ACC112 (cell line): Measurements from ENCODE around the gene TMEM117.

Experiments used
- H2AFZ ChIP-seq: fragments of 200-600 bp; sonication (generic); one replicate; pipeline ENCODE4 v1.6.0; 2017; ENCODE audit warnings: antibody characterized with exemption, low read length; ENCODE audit not compliant: unreplicated experiment
- H3K27ac ChIP-seq: fragments of 200-600 bp; sonication (generic); 2 replicates; pipeline ENCODE4 v1.5.1; 2014; ENCODE audit warnings: low read depth, mild to moderate bottlenecking, antibody characterized with exemption, low read length, moderate library complexity
- H3K27me3 ChIP-seq: fragments of 200-600 bp; sonication (generic); 2 replicates; pipeline ENCODE4 v1.6.1; 2014; ENCODE audit warnings: mild to moderate bottlenecking, antibody characterized with exemption, low read length, moderate library complexity, mixed read lengths; ENCODE audit not compliant: insufficient read depth
- H3K36me3 ChIP-seq: fragments of 200-600 bp; sonication (generic); 2 replicates; pipeline ENCODE4 v1.6.1; 2016; ENCODE audit warnings: mild to moderate bottlenecking, antibody characterized with exemption, low read length, moderate library complexity, mixed read lengths; ENCODE audit not compliant: insufficient read depth
- H3K4me1 ChIP-seq: fragments of 200-600 bp; sonication (generic); one replicate; pipeline ENCODE4 v1.6.1; 2016; ENCODE audit warnings: low read length, mixed read lengths; ENCODE audit not compliant: insufficient read depth, unreplicated experiment, control insufficient read depth
- H3K4me3 ChIP-seq: fragments of 200-600 bp; sonication (generic); 2 replicates; pipeline ENCODE4 v1.5.1; 2014; ENCODE audit warnings: mild to moderate bottlenecking, low read depth, low read length
- H3K79me2 ChIP-seq: fragments of 200-600 bp; sonication (generic); one replicate; pipeline ENCODE4 v1.6.0; 2016; ENCODE audit warnings: low read length; ENCODE audit not compliant: control insufficient read depth, unreplicated experiment, insufficient read depth

Gene TMEM117

DNA sequence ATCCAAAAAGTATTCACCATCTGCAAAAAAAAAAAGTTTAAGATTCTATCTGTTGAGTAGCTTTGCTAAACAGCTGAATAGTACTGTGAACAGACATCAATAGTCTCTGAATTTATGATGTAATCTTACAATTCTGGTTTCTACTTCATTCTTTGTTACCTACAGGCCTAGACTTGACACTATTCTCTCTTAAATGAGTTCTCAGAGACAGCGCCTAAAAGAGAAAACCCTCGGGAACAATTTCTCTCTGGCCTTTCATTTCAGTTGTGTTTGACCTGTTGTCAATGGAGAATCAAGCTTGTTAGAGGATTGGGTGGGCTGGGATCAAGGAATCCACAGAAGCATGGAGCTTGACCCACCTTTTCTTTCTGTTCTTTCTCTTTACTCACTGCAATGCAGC is 23.8 kb upstream of the TMEM117 start:
- H3K27me3 ChIP-seq: no peaks in the 10 kb centered on the region
- no peaks in the 10 kb centered on the region for H3K4me1 ChIP-seq
- no peaks in the 10 kb centered on the region for H3K36me3 ChIP-seq
- H3K27ac ChIP-seq: no peak overlapping the region
- no peak overlapping the region for H2AFZ ChIP-seq
- H3K4me3 ChIP-seq: no peak overlapping the region
- no peaks in the 10 kb centered on the region for H3K79me2 ChIP-seq

GRCh38 chr12:43812926-43813325 is 23.0 kb upstream of the TMEM117 start:
- Histone ChIP-seq H3K36me3 (no peaks in the 10 kb centered on the region), H3K79me2 (no peaks in the 10 kb centered on the region), H2AFZ (no peak overlapping the region), H3K27me3 (no peaks in the 10 kb centered on the region), H3K4me1 (no peaks in the 10 kb centered on the region), H3K4me3 (no peak overlapping the region), H3K27ac (no peak overlapping the region)

DNA sequence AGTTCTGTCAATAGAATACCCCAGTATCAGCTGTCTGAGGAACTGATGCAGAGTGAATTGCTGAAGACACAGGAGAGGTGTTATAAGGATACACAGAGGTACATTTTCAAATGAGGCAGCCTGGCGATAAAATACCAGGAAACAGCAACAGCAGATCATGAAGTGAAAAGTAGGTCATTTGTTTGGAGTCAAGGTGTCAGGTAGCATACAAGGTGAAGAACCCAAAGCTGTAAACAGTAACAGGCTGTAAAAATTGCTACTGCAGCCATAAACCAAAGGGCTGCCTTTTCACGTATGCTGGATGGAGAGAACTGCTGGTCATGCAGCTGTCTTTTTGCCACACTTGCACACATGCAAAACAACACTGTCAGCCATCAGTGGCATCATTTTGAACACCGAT is 20.5 kb upstream of the TMEM117 start:
- Histone ChIP-seq H3K27ac (no peak overlapping the region), H2AFZ (no peak overlapping the region), H3K4me3 (no peak overlapping the region)

DNA sequence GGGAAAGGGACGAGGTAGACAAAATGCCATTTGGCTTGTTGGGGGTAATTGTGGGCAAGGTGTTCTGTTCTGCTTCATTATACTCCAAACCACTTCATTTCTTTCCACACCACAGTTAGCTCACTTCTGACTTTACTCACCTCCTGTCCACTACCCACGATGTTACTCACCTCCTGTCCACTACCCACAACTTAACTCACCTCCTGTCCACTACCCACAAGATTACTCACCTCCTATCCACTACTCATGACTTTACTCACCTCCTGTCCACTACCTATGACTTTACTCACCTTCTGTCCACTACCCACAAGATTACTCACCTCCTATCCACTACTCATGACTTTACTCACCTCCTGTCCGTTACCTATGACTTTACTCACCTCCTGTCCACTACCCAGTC is 19.7 kb upstream of the TMEM117 start:
- Histone ChIP-seq H3K4me1 (no peaks in the 10 kb centered on the region), H3K79me2 (no peaks in the 10 kb centered on the region), H3K36me3 (no peaks in the 10 kb centered on the region), H3K27me3 (no peaks in the 10 kb centered on the region), H3K27ac (no peak overlapping the region), H2AFZ (no peak overlapping the region), H3K4me3 (no peak overlapping the region)

More for the DNA sequence above, 20.5 kb upstream of the TMEM117 start:
- Histone ChIP-seq H3K4me1 (no peaks in the 10 kb centered on the region), H3K79me2 (no peaks in the 10 kb centered on the region), H3K36me3 (no peaks in the 10 kb centered on the region), H3K27me3 (no peaks in the 10 kb centered on the region)

GRCh38 chr12:43824207-43824775 is 11.6 kb upstream of the TMEM117 start:
- Histone ChIP-seq H3K36me3 (no peaks in the 10 kb centered on the region), H3K4me3 (no peak overlapping the region), H3K79me2 (no peaks in the 10 kb centered on the region), H2AFZ (no peak overlapping the region), H3K27ac (no peak overlapping the region), H3K4me1 (no peaks in the 10 kb centered on the region), H3K27me3 (no peaks in the 10 kb centered on the region)

GRCh38 chr12:43826681-43827080 is 9.2 kb upstream of the TMEM117 start:
- Histone ChIP-seq H3K27me3 (no peaks in the 10 kb centered on the region), H3K79me2 (no peaks in the 10 kb centered on the region), H3K27ac (no peak overlapping the region), H3K4me3 (no peak overlapping the region), H3K4me1 (no peaks in the 10 kb centered on the region), H3K36me3 (no peaks in the 10 kb centered on the region), H2AFZ (no peak overlapping the region)

- no peaks in the 10 kb centered on the region for H3K79me2 ChIP-seq
- no peaks in the 10 kb centered on the region for H3K36me3 ChIP-seq
- no peaks in the 10 kb centered on the region for H3K4me1 ChIP-seq
- H3K4me3 ChIP-seq: no peak overlapping the region
- no peaks in the 10 kb centered on the region for H3K27me3 ChIP-seq
- no peak overlapping the region for H3K27ac ChIP-seq
- H2AFZ ChIP-seq: no peak overlapping the region
These were observed 8.8 kb upstream of the TMEM117 start for GRCh38 chr12:43827093-43827492.

- Histone ChIP-seq H3K36me3 (no peaks in the 10 kb centered on the region), H3K4me1 (peaks cover 5% of the 10 kb centered on the region), H3K27me3 (no peaks in the 10 kb centered on the region), H3K4me3 (no peak overlapping the region), H3K27ac (no peak overlapping the region), H2AFZ (no peak overlapping the region), H3K79me2 (no peaks in the 10 kb centered on the region)
These were observed 3.3 kb upstream of the TMEM117 start for GRCh38 chr12:43832463-43833168.

DNA sequence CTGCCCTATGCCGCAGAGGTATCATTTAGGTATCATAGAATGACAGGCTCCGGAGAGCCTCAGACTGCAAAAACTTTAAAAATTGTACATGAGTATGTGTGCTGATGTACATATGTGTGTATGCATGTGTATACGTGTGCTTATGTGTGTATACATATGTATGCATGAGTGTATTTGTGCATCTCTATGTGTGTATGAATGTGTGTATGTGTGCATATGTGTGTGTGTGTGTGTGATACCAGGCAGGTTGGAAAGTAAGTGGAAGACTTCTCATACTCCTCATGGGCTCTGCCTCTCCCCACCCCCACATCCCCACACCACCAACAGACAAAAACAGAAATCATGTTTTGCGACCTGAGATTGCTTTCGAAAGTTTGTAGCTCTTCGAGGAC is 621 bp upstream of the TMEM117 start:
- Histone ChIP-seq H3K27ac (no peak overlapping the region), H3K79me2 (no peaks in the 10 kb centered on the region), H2AFZ (peak overlapping the region; percentile 94)

GRCh38 chr12:43836475-43836989 is 651 bp downstream of the TMEM117 start:
- H3K27ac ChIP-seq: peak overlapping the region; percentile 52; the same call in 1 of the 2 replicates
- peak overlapping the region; percentile 94 for H2AFZ ChIP-seq
- H3K79me2 ChIP-seq: no peaks in the 10 kb centered on the region
- H3K36me3 ChIP-seq: no peaks in the 10 kb centered on the region
- peak overlapping the region; percentile 93 for H3K4me3 ChIP-seq
- H3K27me3 ChIP-seq: no peaks in the 10 kb centered on the region
- H3K4me1 ChIP-seq: peaks cover 5% of the 10 kb centered on the region

More for the DNA sequence above, 621 bp upstream of the TMEM117 start:
- no peaks in the 10 kb centered on the region for H3K36me3 ChIP-seq
- H3K4me3 ChIP-seq: peak overlapping the region; percentile 93
- no peaks in the 10 kb centered on the region for H3K27me3 ChIP-seq
- peaks cover 5% of the 10 kb centered on the region for H3K4me1 ChIP-seq

GRCh38 chr12:43840338-43840737 is 4.5 kb downstream of the TMEM117 start:
- H3K4me1 ChIP-seq: no peaks in the 10 kb centered on the region
- no peak overlapping the region for H3K27ac ChIP-seq
- no peaks in the 10 kb centered on the region for H3K27me3 ChIP-seq
- no peaks in the 10 kb centered on the region for H3K36me3 ChIP-seq
- H3K4me3 ChIP-seq: no peak overlapping the region
- H3K79me2 ChIP-seq: no peaks in the 10 kb centered on the region
- H2AFZ ChIP-seq: no peak overlapping the region
